Breast epithelium (tissue), 3 donors: ENCODE measurements around the gene IP6K3.

Source experiments
- POLR2A ChIP-seq: fragments of 450-650 bp; IDR thresholded peaks from one replicate; pipeline ENCODE4 v1.6.1; 2016; ENCODE audit warnings: antibody characterized with exemption, mild to moderate bottlenecking, moderate library complexity
- POLR2AphosphoS5 ChIP-seq, 3 donors: sonication (generic); formaldehyde crosslinking; IDR thresholded peaks; one replicate each; pipeline ENCODE4 v1.6.1; 2017; ENCODE audit warnings: antibody characterized with exemption in 3 of 3
- TF ChIP-seq, protein P1 (sequence below), 3 donors: fragments of 450-650 bp; IDR thresholded peaks; one replicate each; pipeline ENCODE4 v1.5.1; 2016 to 2017; ENCODE audit warnings: antibody characterized with exemption in 3 of 3, mild to moderate bottlenecking in 3 of 3, moderate library complexity in 3 of 3

- TF ChIP-seq, protein P1, sequence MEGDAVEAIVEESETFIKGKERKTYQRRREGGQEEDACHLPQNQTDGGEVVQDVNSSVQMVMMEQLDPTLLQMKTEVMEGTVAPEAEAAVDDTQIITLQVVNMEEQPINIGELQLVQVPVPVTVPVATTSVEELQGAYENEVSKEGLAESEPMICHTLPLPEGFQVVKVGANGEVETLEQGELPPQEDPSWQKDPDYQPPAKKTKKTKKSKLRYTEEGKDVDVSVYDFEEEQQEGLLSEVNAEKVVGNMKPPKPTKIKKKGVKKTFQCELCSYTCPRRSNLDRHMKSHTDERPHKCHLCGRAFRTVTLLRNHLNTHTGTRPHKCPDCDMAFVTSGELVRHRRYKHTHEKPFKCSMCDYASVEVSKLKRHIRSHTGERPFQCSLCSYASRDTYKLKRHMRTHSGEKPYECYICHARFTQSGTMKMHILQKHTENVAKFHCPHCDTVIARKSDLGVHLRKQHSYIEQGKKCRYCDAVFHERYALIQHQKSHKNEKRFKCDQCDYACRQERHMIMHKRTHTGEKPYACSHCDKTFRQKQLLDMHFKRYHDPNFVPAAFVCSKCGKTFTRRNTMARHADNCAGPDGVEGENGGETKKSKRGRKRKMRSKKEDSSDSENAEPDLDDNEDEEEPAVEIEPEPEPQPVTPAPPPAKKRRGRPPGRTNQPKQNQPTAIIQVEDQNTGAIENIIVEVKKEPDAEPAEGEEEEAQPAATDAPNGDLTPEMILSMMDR (IDR thresholded peaks at IDR 0.05), result no peak
- TF ChIP-seq POLR2A (no peak), POLR2AphosphoS5 (IDR thresholded peaks at IDR 0.05) (no peak)
Measured at GRCh38 chr6:33762713-33763112, 16.0 kb upstream of the IP6K3 start.
